Skin epidermis (tissue), 12 donors: ENCODE measurements around the gene MDC1.
"Not testable (repeated sequence)": the region's sequence is repeated elsewhere in the genome, so short reads cannot be mapped to it uniquely, and the experiment has no call there.

ENCODE experiments used
- H3K27ac ChIP-seq, 21 experiments: fragments of 200-600 bp; sonication (generic) in 11 of 21; one replicate each; pipeline ENCODE4 v1.5.0; 2020; ENCODE audit warnings: mild to moderate bottlenecking in 3 of 21, inconsistent platforms in 2 of 21, moderate library complexity in 2 of 21
- H3K4me3 ChIP-seq, 7 experiments: fragments of 200-600 bp; sonication (generic) in 2 of 7; one replicate each; pipeline ENCODE4 v1.5.0; 2020; ENCODE audit warnings: inconsistent platforms in 2 of 7, mild to moderate bottlenecking in 2 of 7, moderate library complexity in 1 of 7

Gene MDC1

DNA sequence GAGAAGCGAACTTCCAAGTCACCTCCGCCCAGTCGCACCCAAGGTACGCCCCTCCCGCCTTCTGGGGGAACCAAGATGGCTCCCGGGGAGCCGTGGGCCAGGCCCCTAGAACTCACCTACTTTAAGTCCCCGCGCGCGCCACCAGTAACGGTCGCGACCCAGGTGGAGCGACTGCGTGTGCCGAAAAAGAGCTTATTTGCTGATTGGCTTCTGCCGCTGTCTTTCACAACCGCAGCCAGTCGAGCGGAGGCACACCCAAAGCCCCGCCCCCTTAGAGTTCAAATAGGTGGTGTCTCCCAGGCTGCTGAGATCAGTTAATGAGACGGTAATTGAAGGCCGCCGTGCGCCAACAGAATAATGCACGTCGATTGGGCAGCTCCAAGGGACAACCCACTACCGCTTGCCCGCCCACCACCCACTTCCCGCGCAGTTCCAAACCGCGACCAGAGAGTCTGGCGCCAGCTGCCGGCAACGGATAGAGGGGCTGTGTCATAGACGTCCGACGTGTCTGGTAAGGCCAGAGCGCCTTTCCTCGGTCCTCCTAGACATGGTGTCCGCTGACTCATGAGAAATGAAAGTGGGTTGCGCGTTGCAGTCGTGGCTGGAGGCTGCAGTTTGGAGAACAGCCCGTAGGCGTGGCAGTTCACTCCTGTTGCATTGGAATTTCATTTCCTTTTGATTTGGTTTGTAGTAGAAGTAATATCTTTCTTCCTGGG, at the start of gene MDC1:
MDC1 (minus strand) TSS at position 153 of the 716 bp plus-strand sequence. CDS start 2,106 bp downstream, outside the sequence.
- Histone ChIP-seq H3K4me3 (peak within 1 kb of the TSS; percentile 54 to 63 (median 59)), H3K27ac (peak within 1 kb of the TSS in 20 of 21 experiments; percentile 77 to 96 (median 87))

DNA sequence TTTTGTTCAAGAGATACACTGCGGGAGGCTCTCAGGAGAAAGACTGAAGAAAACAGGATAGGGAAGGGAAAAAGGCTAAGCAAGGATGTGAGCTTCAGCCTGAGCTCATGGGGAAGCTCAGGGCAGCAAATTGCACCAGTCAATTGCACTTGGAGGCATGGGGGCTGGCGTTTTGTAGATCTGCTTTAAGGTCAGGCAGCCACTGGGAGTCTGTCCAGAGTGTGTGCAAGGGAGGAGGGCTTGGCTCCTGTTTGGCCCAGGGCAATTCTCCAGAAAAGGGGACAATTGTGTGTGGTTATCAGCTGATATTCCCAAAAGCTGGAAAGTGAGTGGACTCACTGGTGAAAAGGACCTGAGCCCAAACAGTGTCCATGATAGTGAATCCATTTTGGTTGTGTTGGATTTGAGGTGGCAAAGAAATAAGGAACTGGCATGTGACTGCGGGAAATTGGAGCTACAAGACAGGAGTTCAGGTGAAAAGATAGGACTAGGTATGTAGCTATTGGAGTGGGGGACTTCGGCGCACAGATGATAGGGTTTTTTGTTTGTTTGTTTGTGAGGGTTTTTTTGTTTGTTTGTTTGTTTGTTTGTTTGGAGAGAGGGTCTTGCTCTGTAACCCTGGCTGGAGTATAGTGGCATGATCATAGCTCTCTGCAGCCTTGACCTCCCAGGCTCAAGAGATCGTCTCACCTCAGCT, 49.5 kb upstream of the MDC1 start:
- no peak overlapping the region for H3K27ac ChIP-seq
- no peak overlapping the region for H3K4me3 ChIP-seq

GRCh38 chr6:30765495-30765894, 48.4 kb upstream of the MDC1 start:
- H3K27ac ChIP-seq, H3K4me3 ChIP-seq: not testable (repeated sequence)

DNA sequence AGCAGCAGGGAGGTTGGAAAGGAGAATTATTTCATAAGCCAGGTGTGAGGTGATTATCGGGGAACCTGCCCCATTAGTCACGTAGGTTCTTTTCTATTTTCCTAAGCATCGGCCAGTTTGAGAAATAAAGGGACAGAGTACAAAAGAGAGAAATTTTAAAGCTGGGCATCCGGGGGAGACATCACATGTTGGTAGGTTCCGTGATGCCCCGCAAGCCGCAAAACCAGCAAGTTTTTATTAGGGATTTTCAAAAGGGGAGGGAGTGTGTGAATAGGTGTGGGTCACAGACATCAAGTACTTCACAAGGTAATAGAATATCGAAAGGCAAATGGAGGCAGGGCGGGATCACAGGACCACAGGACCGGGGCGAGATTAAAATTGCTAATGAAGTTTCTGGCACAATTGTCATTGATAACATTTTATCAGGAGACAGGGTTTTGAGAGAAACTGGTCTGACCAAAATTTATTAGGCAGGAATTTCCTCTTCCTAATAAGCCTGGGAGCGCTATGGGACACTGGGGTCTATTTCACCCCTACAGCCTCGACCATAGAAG, 47.5 kb upstream of the MDC1 start:
- not testable (repeated sequence) for H3K4me3 ChIP-seq
- H3K27ac ChIP-seq = peak overlapping the region in 12 of 21 experiments; percentile 7 to 74 (median 26)

- no peak overlapping the region for H3K4me3 ChIP-seq
- H3K27ac ChIP-seq = peak overlapping the region in 15 of 21 experiments; percentile 19 to 74 (median 53)
These were observed 46.8 kb upstream of the MDC1 start for GRCh38 chr6:30763618-30764489.

GRCh38 chr6:30763155-30763617, 46.1 kb upstream of the MDC1 start:
- H3K4me3 ChIP-seq = no peak overlapping the region
- peak overlapping the region in 10 of 21 experiments; percentile 19 to 74 (median 60) for H3K27ac ChIP-seq

DNA sequence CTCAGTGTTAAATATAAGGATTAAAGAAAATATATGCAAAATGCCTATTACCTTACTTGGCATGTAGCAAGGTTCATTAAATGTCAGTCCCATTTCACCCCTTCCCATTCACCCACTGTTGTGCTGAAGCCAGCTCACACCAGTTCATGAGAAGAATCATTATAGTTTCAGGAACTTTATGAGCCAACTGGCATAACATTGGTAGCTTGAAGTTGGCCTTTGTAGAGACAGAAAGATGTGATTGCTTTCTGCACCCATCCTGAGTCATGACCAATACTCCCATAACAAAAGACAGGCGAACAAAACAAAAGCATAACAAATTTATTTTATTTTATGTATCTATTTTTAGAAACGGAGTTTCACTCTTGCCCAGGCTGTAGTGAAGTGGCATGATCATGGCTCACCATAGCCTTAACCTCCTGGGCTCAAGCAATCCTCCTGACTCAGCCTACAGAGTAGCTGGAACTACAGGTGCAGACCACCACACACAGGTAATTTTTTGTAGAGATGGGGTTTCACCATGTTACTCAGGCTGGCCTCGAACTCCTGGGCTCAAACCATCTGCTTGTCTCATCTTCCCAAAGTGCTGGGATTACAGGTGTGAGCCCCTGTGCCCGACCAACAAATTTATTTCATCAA, 44.8 kb upstream of the MDC1 start:
- Histone ChIP-seq H3K4me3 (no peak overlapping the region), H3K27ac (peak overlapping the region in 1 of 21 experiments; percentile 16)

DNA sequence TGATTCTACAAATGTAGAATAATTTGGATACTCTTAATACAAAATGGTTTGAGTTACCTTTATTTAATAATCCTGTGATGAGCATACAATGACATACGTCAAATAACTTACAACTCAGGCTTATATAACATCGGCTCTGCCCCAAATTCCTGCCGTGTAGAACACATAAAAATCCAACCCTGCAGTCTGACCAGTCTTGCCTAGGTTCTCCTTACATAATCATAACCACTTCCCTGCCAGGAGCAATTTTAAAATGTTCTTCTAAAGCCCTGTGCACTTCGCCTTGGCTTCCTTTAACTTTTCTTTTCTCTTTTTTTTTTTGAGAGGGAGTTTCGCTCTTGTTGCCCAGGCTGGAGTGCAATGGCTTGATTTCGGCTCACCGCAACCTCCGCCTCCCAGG, 43.5 kb upstream of the MDC1 start:
- H3K4me3 ChIP-seq = no peak overlapping the region
- H3K27ac ChIP-seq = peak overlapping the region in 13 of 21 experiments; percentile 19 to 74 (median 46)

DNA sequence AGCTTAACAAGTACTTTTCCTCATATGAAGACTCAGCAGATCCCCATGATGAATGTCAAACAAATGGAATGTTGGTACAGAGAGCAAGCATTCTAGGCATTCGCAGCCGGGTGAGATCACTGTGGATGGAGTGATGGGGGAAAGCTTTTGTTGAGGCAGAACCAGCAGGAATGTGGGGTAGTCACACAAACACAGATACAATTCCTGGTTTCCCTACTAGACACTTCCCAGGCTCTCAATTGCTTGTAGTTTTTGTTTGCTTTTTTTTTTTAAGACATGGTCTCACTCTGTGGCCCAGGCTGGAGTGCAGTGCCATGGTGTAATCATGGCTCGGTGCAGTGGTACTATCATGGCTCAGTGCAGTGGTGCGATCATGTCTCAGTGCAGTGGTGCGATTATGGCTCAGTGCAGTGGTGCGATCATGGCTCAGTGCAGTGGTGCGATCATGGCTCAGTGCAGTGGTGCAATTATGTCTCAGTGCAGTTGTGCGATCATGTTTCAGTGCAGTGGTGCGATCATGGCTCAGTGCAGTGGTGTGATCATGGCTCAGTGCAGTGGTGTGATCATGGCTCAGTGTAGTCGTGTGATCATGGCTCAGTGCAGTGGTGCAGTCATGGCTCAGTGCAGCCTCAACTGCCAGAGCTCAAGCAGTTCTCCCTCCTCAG, 42.6 kb upstream of the MDC1 start:
- peak overlapping the region in 13 of 21 experiments; percentile 9 to 71 (median 56) for H3K27ac ChIP-seq
- no peak overlapping the region for H3K4me3 ChIP-seq

- H3K4me3 ChIP-seq = no peak overlapping the region
- no peak overlapping the region for H3K27ac ChIP-seq
These were observed 40.3 kb upstream of the MDC1 start for GRCh38 chr6:30757261-30757904.

GRCh38 chr6:30756405-30757003, 39.4 kb upstream of the MDC1 start:
- not testable (repeated sequence) for H3K4me3 ChIP-seq, H3K27ac ChIP-seq

GRCh38 chr6:30754631-30755030, 37.5 kb upstream of the MDC1 start:
- peak overlapping the region in 2 of 21 experiments; percentile 17 to 57 for H3K27ac ChIP-seq
- H3K4me3 ChIP-seq = no peak overlapping the region

- no peak overlapping the region for H3K4me3 ChIP-seq
- H3K27ac ChIP-seq = peak overlapping the region; percentile 40 to 96 (median 89)
These were observed 35.3 kb upstream of the MDC1 start for GRCh38 chr6:30752157-30752927.

DNA sequence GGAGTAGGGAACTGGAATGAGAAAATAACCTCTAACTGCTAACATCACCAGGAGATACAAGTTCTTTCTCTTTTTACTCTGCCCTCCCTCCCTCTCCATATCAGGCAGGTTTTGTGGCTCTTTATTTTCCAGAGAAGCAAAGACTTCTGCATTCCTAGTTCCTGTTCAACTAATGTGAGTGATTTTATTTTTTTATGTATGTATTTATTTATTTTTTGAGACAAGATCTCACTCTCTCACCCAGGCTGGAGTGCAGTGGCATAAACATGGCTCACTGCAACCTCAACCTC, 33.2 kb upstream of the MDC1 start:
- peak overlapping the region in 15 of 21 experiments; percentile 31 to 96 (median 86) for H3K27ac ChIP-seq
- H3K4me3 ChIP-seq = no peak overlapping the region

- Histone ChIP-seq H3K4me3 (no peak overlapping the region), H3K27ac (peak overlapping the region in 18 of 21 experiments; percentile 31 to 96 (median 82))
These were observed 32.7 kb upstream of the MDC1 start for GRCh38 chr6:30749554-30750378.

DNA sequence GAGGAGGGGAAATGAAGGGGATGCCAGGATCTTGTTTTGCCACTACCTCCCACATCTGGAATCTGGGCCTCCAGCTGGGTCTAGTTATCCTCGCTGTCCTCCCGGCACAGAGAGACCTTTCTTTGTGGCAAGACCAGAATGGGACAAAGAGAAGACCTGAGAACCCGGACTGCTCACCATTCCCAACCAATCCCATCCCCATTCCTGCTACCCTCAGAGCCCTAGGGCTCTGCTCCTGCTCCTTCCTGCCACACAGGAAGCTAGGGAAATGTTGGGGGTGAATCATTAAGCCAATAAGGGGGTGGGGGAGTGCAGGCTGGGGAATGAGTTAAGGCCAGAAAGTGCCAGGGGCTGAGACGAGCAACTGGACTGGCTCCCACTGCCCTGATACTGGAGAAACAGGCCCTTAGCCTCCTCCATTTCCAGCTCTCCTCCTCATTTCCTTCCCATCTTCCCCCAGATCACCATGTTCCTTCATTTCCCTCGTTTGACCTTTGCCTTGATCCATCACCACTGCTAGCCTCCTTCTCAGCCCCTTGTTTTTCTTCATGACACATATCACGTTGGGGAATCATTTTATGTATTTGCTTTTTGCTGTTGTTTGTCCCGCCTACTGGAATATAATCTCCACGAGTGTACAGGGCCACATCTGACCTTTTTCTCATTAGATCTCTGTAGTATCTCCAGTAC, 31.9 kb upstream of the MDC1 start:
- peak overlapping the region in 19 of 21 experiments; percentile 31 to 96 (median 81) for H3K27ac ChIP-seq
- H3K4me3 ChIP-seq = no peak overlapping the region
